Activated CD4-positive, CD25-positive, alpha-beta regulatory T cell treated with anti-CD3 and anti-CD28 coated beads, Interleukin-2, amount 50 U/mL, for 24 hours (primary cell): ENCODE measurements around the gene GABRB1.
"Not testable (repeated sequence)": the region's sequence is repeated elsewhere in the genome, so short reads cannot be mapped to it uniquely, and the experiment has no call there.

Experiments used
- ATAC-seq, 2 donors: fragments of 150-1000 bp; cut with Tn5 transposase; one replicate each; pipeline ENCODE4 v1.10.0; 2021; ENCODE audit warnings: mild to moderate bottlenecking in 1 of 2, moderate library complexity in 1 of 2

Gene GABRB1

GRCh38 chr4:47309165-47309564, 277.8 kb downstream of the GABRB1 start:
- ATAC-seq: no peak

DNA sequence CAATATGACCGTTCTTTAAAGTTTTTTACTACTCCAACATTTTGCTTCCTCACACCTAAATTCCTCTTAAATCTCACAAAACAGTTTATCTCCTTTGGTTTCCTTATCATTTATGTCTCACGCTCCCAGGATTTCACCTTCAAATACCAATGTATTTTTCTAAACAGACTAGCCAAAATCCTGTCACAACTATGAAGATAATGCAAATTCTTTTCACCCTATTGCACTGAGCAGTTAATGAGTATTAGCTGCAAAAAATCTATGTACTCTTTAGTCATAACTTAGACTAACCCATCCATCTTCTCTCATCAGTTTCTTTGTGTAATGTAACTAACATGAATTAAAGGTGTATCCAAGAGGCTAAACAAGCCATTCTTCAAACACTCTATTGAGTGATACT, 280.8 kb downstream of the GABRB1 start:
- ATAC-seq: no peak

GRCh38 chr4:47313384-47313783, 282.0 kb downstream of the GABRB1 start:
- no peak for ATAC-seq

DNA sequence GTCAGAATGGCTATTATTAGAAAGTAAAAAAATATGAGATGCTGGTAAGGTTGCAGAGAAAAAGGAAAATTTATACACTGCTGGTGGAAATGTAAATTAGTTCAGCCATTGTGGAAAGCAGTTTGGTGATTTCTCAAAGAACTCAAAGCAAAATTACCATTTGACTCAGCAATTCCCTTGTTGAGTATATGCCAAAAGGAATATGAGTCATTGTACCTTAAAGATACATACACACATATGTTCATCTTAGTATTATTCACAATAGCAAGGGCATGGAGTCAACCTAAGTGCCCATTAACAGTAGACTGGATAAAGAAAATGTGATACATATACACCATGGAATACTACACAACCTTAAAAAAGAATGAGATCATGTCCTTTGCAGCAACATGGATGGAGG, 284.0 kb downstream of the GABRB1 start:
- ATAC-seq: peak; percentile 49 to 63

GRCh38 chr4:47326025-47326424, 294.7 kb downstream of the GABRB1 start:
- ATAC-seq: no peak

GRCh38 chr4:47330866-47331265, 299.5 kb downstream of the GABRB1 start:
- no peak for ATAC-seq

- no peak for ATAC-seq
These were observed 303.3 kb downstream of the GABRB1 start for GRCh38 chr4:47334652-47335051.

- ATAC-seq: no peak
These were observed 306.5 kb downstream of the GABRB1 start for GRCh38 chr4:47337893-47338292.

DNA sequence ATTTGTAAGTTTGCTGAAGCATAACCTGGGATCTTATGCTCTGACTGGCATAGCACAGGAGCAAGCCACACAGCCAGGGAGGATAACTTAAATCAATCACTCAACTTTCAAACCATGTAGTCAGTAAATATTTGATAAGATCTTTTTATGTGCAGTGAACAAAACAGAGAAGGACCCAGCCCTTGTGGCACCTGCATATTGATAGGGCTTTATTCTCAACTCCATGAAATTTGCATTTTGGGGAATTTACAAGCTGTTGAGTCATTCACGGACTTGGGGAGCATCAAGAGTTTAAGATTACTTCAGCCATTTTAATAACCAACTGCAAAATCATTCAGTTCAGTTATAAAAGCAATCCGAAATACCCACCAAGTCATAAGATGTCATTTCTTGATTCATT, 309.5 kb downstream of the GABRB1 start:
- no peak for ATAC-seq

GRCh38 chr4:47342796-47343195, 311.4 kb downstream of the GABRB1 start:
- no peak for ATAC-seq

DNA sequence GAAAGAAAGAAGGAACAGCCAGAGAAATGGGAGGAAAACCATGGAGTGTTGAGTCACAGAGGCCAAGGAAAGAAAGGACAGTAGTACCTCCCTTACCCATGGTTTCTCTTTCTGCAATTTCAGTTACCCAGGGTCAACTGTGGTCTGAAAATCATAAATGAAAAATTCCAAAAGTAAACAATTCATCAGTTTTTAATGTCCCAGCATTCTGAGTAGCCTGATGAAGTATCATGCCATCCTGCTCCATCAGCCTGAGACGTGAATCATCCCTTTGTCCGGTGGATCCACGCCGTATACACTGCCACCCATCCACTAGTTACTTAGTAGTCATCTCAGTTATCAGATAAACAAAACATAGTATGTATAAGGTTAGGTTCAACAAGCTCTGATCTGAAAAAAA, 318.0 kb downstream of the GABRB1 start:
- ATAC-seq: no peak

GRCh38 chr4:47355568-47355967, 324.2 kb downstream of the GABRB1 start:
- no peak for ATAC-seq

DNA sequence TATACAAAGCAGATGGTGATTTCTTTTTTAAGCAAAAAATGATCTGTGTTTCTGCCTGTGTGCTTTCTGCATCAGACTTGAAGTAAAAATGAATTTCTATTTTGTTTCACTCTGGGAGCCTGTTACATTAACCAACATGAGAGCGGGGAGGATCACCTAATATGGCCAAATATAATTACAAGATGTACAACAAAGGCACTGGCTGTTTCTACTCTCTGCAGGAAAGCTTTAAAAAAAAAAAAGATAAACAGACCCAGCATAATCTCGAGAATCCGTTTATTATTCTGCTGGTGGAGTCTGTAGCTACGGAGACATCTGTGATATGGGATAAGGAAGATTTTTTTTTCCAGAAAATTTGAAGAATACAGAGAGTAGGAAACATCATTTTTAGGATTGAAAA, 328.5 kb downstream of the GABRB1 start:
- ATAC-seq: no peak

- no peak for ATAC-seq
These were observed 336.4 kb downstream of the GABRB1 start for GRCh38 chr4:47367761-47368160.

GRCh38 chr4:47368211-47368610, 336.8 kb downstream of the GABRB1 start:
- no peak for ATAC-seq

- ATAC-seq: no peak
These were observed 341.2 kb downstream of the GABRB1 start for GRCh38 chr4:47372561-47372960.

- ATAC-seq: no peak
These were observed 341.8 kb downstream of the GABRB1 start for GRCh38 chr4:47373174-47373573.

GRCh38 chr4:47373709-47374108, 342.3 kb downstream of the GABRB1 start:
- ATAC-seq: no peak

GRCh38 chr4:47374477-47374876, 343.1 kb downstream of the GABRB1 start:
- ATAC-seq: no peak

- ATAC-seq: not testable (repeated sequence)
These were observed 346.7 kb downstream of the GABRB1 start for GRCh38 chr4:47378021-47378530.

GRCh38 chr4:47381172-47381571, 349.8 kb downstream of the GABRB1 start:
- no peak for ATAC-seq

DNA sequence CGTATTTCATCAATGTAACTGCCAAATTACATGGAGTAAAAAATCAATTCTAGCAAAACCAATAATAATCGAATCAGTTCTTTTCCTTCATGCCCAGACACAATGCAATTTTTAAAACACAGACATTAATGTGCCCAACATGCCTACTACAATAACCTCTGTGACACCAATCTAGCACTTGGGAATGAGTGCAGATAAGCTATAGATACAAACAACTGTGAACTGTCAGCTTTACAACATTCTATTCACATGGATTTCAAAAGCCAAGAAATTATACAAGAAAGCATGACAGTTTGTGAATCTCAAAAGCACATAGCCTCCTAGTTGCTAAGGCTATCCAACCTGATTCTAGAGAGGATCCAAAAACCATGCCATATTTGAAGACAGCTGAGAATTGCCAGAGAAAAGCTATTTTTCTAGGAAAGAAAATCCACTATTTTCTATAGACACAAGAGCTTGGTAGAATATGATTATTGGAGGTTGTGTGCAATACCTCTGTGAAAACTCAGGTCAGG, 351.5 kb downstream of the GABRB1 start:
- ATAC-seq: no peak

- no peak for ATAC-seq
These were observed 352.6 kb downstream of the GABRB1 start for GRCh38 chr4:47383829-47384427.

DNA sequence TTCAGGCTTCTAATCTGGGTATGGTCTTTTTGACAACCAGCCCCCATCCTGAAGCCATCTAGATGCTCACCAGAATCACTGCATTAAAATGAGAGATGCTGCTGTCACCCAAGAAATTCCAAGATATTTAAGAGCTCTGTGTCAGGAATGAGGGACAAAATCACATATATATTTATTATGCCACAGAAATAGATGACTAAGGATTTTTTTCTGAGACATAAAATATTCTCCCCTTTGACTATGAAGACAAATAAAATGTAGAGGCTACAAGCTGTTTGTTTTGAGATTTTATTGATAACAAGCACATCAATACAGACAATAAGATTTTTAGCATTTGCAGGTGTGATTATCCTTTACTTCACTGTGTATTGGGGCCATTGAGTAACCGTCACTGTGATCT, 354.8 kb downstream of the GABRB1 start:
- ATAC-seq: no peak
